Measurements from ENCODE around the gene EYS.

DNA sequence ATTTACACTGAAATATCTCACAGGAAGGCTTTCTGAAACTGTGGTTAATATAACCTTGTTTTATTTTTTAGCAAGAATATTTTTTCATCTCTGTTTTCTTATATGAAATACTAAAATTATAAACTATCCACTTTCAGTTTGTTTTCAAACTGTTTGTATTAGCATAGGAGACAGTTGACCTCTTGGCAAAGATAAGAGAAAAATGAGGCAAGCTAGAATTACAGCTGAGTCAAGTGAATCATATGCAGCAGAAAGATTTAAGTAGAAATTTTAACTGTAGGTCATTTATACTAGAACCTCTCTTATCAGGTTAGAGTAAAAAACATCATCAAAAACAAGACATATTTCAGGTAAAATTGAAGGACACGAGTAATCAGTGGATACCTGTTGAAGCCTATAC lies 1278.8 kb downstream of the EYS start:
- TF ChIP-seq ARHGAP35 (CRISPR knock-in tag; IDR thresholded peaks at IDR 0.05; ENCODE audit: borderline replicate concordance) = no peak
- TF ChIP-seq, protein P1, sequence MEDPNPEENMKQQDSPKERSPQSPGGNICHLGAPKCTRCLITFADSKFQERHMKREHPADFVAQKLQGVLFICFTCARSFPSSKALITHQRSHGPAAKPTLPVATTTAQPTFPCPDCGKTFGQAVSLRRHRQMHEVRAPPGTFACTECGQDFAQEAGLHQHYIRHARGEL (CRISPR knock-in tag; IDR thresholded peaks at IDR 0.05) = no peak
- TF ChIP-seq HDAC6 (IDR thresholded peaks at IDR 0.05; ENCODE audit: low read depth, low read length) = no peak
- TF ChIP-seq RFX5 (IDR thresholded peaks at IDR 0.05; ENCODE audit: low read depth, low read length) = no peak
- TF ChIP-seq, protein P2, sequence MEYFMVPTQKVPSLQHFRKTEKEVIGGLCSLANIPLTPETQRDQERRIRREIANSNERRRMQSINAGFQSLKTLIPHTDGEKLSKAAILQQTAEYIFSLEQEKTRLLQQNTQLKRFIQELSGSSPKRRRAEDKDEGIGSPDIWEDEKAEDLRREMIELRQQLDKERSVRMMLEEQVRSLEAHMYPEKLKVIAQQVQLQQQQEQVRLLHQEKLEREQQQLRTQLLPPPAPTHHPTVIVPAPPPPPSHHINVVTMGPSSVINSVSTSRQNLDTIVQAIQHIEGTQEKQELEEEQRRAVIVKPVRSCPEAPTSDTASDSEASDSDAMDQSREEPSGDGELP (IDR thresholded peaks at IDR 0.05; ENCODE audit: borderline replicate concordance, low read depth) = no peak
- no peak for TF ChIP-seq SSRP1 (CRISPR knock-in tag; IDR thresholded peaks at IDR 0.05)
- TF ChIP-seq PCBP2 (optimal IDR thresholded peaks at IDR 0.05; ENCODE audit: low read depth, low read length, poor library complexity, severe bottlenecking) = no peak
- TF ChIP-seq, protein P3, sequence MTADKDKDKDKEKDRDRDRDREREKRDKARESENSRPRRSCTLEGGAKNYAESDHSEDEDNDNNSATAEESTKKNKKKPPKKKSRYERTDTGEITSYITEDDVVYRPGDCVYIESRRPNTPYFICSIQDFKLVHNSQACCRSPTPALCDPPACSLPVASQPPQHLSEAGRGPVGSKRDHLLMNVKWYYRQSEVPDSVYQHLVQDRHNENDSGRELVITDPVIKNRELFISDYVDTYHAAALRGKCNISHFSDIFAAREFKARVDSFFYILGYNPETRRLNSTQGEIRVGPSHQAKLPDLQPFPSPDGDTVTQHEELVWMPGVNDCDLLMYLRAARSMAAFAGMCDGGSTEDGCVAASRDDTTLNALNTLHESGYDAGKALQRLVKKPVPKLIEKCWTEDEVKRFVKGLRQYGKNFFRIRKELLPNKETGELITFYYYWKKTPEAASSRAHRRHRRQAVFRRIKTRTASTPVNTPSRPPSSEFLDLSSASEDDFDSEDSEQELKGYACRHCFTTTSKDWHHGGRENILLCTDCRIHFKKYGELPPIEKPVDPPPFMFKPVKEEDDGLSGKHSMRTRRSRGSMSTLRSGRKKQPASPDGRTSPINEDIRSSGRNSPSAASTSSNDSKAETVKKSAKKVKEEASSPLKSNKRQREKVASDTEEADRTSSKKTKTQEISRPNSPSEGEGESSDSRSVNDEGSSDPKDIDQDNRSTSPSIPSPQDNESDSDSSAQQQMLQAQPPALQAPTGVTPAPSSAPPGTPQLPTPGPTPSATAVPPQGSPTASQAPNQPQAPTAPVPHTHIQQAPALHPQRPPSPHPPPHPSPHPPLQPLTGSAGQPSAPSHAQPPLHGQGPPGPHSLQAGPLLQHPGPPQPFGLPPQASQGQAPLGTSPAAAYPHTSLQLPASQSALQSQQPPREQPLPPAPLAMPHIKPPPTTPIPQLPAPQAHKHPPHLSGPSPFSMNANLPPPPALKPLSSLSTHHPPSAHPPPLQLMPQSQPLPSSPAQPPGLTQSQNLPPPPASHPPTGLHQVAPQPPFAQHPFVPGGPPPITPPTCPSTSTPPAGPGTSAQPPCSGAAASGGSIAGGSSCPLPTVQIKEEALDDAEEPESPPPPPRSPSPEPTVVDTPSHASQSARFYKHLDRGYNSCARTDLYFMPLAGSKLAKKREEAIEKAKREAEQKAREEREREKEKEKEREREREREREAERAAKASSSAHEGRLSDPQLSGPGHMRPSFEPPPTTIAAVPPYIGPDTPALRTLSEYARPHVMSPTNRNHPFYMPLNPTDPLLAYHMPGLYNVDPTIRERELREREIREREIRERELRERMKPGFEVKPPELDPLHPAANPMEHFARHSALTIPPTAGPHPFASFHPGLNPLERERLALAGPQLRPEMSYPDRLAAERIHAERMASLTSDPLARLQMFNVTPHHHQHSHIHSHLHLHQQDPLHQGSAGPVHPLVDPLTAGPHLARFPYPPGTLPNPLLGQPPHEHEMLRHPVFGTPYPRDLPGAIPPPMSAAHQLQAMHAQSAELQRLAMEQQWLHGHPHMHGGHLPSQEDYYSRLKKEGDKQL (CRISPR knock-in tag; IDR thresholded peaks at IDR 0.05; ENCODE audit: low read depth) = no peak
- TF ChIP-seq MXI1 (IDR thresholded peaks at IDR 0.05; ENCODE audit: borderline replicate concordance, low read depth, low read length) = no peak
- TF ChIP-seq ARNTL (CRISPR knock-in tag; IDR thresholded peaks at IDR 0.05) = no peak

Data from HepG2 (cell line).